NCI-H1048 (cell line): ENCODE measurements around the gene SNRPD3.
"Not testable (repeated sequence)": the region's sequence is repeated elsewhere in the genome, so short reads cannot be mapped to it uniquely, and the experiment has no call there.

ENCODE experiments used
- DNase-seq: peaks from one replicate; lab custom pipeline; 2025; lab: John Stamatoyannopoulos, UW

Gene SNRPD3

DNA sequence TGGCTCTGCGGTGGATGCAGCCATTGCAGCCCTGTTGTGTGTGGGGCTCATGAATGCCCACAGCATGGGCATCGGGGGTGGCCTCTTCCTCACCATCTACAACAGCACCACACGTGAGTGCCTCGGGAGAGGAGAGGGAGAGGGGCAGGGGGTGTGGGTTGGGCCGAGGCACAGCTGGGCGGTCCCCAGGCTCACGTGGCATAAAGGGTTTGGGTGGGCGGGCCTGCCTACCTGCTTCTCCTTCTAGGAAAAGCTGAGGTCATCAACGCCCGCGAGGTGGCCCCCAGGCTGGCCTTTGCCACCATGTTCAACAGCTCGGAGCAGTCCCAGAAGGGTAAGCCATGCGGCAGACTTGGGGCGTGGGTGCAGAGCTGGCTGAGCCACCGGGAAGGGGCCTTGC is 59.0 kb downstream of the SNRPD3 start:
- DNase-seq = not testable (repeated sequence)

DNA sequence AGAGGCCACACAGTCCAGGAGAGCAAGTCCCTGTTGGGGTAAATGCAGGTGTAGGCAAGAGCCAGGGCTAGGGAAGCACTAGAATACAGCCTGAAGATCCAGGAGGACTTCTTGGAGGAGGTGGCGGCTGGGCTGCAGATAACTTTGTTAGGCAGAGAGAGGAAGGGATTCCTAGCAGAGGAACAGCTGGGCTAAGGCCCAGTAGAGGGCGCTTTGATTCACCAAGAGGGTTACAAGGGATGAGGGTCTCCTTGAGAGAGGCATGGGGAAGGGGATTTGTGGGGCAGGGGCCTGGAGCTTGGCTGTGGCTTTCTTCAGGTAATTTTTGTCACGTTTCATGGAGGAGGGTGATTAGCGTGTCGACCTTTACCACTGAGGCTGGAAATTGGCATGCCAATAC is 65.4 kb downstream of the SNRPD3 start:
- not testable (repeated sequence) for DNase-seq

DNA sequence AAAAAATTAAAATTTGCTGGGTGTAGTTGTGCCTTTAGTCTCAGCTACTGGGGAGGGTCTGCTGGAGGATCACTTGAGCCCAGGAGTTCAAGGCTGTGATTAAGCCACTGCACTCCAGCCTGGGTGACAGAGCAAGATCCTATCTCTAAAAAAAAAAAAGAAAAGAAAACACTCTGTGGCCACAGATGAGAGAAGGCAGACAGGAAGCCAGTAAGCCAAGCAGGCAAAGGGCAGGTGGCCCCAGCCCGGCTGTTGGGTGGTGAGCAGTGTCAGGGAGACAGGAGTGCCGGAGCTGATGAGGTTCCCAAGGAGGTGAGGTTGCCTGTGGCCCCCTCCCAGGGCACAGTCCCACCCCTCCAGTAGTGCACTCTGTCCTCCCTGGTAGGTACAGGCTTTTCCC is 66.8 kb downstream of the SNRPD3 start:
- DNase-seq = not testable (repeated sequence)
